HK-2 (cell line): ENCODE data around the gene TNFAIP8L2.
"Not testable (repeated sequence)": the region's sequence is repeated elsewhere in the genome, so short reads cannot be mapped to it uniquely, and the experiment has no call there.

ENCODE experiments used
- DNase-seq: peaks from one replicate; pipeline ENCODE4 v3.0.0-alpha.2; 2018; ENCODE audit not compliant: unreplicated experiment

Gene TNFAIP8L2

GRCh38 chr1:151146072-151146411 lies 10.4 kb upstream of the TNFAIP8L2 start:
- no peak for DNase-seq

GRCh38 chr1:151146412-151147131 lies 9.9 kb upstream of the TNFAIP8L2 start, which contains the start of gene SEMA6C:
TSS of gene SEMA6C (minus strand) at chr1:151146631. CDS start at chr1:151142621, 4,010 bp downstream.
- peak; percentile 94 for DNase-seq

- no peak for DNase-seq
Observed at GRCh38 chr1:151147132-151147503, 9.3 kb upstream of the TNFAIP8L2 start.

GRCh38 chr1:151147665-151148064 lies 8.8 kb upstream of the TNFAIP8L2 start:
- no peak for DNase-seq

- no peak for DNase-seq
Observed at GRCh38 chr1:151157067-151157531, 650 bp downstream of the TNFAIP8L2 start.

GRCh38 chr1:151158326-151158725 lies 1.9 kb downstream of the TNFAIP8L2 start:
- no peak for DNase-seq

- no peak for DNase-seq
Observed at GRCh38 chr1:151158751-151159251, 2.4 kb downstream of the TNFAIP8L2 start.

- no peak for DNase-seq
Observed at GRCh38 chr1:151159373-151159772, 2.9 kb downstream of the TNFAIP8L2 start.

GRCh38 chr1:151164732-151165280 lies 8.4 kb downstream of the TNFAIP8L2 start:
- no peak for DNase-seq

GRCh38 chr1:151165281-151165737 lies 8.9 kb downstream of the TNFAIP8L2 start:
- peak; percentile 18 for DNase-seq

- peak; percentile 96 for DNase-seq
Observed at GRCh38 chr1:151165738-151166504, 9.5 kb downstream of the TNFAIP8L2 start, which contains the start of the genes LYSMD1 and SCNM1. TSS of gene LYSMD1 (minus strand) at chr1:151165902. CDS start at chr1:151165258, 644 bp downstream. TSS of gene SCNM1 (plus strand) at chr1:151166144. CDS start at chr1:151166153, 9 bp downstream.

GRCh38 chr1:151166505-151166956 lies 10.1 kb downstream of the TNFAIP8L2 start:
- DNase-seq = peak; percentile 51

GRCh38 chr1:151167116-151167515 lies 10.7 kb downstream of the TNFAIP8L2 start:
- no peak for DNase-seq

GRCh38 chr1:151171190-151171589 lies 14.7 kb downstream of the TNFAIP8L2 start:
- DNase-seq = no peak

- DNase-seq = no peak
Observed at GRCh38 chr1:151175041-151175741, 18.7 kb downstream of the TNFAIP8L2 start.

- DNase-seq = no peak
Observed at GRCh38 chr1:151175863-151176262, 19.4 kb downstream of the TNFAIP8L2 start, which contains the start of gene TMOD4. TSS of gene TMOD4 (minus strand) at chr1:151175981. CDS start at chr1:151174875, 1,106 bp downstream.

- no peak for DNase-seq
Observed at GRCh38 chr1:151176514-151177045, 20.1 kb downstream of the TNFAIP8L2 start.

- no peak for DNase-seq
Observed at GRCh38 chr1:151184211-151184610, 27.8 kb downstream of the TNFAIP8L2 start.

- no peak for DNase-seq
Observed at GRCh38 chr1:151187205-151187604, 30.8 kb downstream of the TNFAIP8L2 start.

GRCh38 chr1:151188667-151189066 lies 32.2 kb downstream of the TNFAIP8L2 start:
- not testable (repeated sequence) for DNase-seq
